ENCODE data around the gene ETHE1. TPM values are rescaled to one million over a fixed set of nuclear protein-coding genes. Genes with fewer than 3 reads are reported as not detected.

Gene ETHE1
- total and polyA plus RNA-seq, 2 of the 8 experiments (the other 6 are each of a cell fraction or from before 2014, with no cell fraction given), result 19.9 to 96.0 TPM

- TF ChIP-seq ASH2L (IDR thresholded peaks at IDR 0.05; ENCODE audit: low read length), result peak; percentile 41
- TF ChIP-seq TAF1 (IDR thresholded peaks at IDR 0.05; ENCODE audit: low read depth, low read length), result peak; percentile 74
- TF ChIP-seq CTBP2 (IDR thresholded peaks at IDR 0.05; ENCODE audit: borderline replicate concordance, insufficient read depth, insufficient read length, low read length), result no peak
- TF ChIP-seq RBBP5 (IDR thresholded peaks at IDR 0.05; ENCODE audit: borderline replicate concordance, low read depth, low read length), result no peak
- TF ChIP-seq POLR2A (IDR thresholded peaks at IDR 0.05; ENCODE audit: control extremely low read depth in 1 of 2, low read depth in 2 of 2, low read length in 2 of 2), result peak; percentile 18 to 66
- TF ChIP-seq EZH2 (IDR thresholded peaks at IDR 0.05; ENCODE audit: low read depth, low read length, severe bottlenecking), result no peak
- TF ChIP-seq SIN3A (conservative IDR thresholded peaks at IDR 0.05 in 1 of 2, IDR thresholded peaks at IDR 0.05 in 1 of 2; ENCODE audit: low read depth in 1 of 2, low read length in 2 of 2), result peak; percentile 20 to 84; a peak in 3 of 4 replicates
- TF ChIP-seq, protein P1, sequence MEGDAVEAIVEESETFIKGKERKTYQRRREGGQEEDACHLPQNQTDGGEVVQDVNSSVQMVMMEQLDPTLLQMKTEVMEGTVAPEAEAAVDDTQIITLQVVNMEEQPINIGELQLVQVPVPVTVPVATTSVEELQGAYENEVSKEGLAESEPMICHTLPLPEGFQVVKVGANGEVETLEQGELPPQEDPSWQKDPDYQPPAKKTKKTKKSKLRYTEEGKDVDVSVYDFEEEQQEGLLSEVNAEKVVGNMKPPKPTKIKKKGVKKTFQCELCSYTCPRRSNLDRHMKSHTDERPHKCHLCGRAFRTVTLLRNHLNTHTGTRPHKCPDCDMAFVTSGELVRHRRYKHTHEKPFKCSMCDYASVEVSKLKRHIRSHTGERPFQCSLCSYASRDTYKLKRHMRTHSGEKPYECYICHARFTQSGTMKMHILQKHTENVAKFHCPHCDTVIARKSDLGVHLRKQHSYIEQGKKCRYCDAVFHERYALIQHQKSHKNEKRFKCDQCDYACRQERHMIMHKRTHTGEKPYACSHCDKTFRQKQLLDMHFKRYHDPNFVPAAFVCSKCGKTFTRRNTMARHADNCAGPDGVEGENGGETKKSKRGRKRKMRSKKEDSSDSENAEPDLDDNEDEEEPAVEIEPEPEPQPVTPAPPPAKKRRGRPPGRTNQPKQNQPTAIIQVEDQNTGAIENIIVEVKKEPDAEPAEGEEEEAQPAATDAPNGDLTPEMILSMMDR (IDR thresholded peaks at IDR 0.05; ENCODE audit: control extremely low read depth in 1 of 3, insufficient read depth in 1 of 3, low read depth in 1 of 3, low read length in 3 of 3), result no peak
- peak; percentile 32 for TF ChIP-seq KDM5A (IDR thresholded peaks at IDR 0.05; ENCODE audit: low read length)
- peak; percentile 42; the same call in 1 of the 2 replicates for TF ChIP-seq PHF8 (conservative IDR thresholded peaks at IDR 0.05; ENCODE audit: low read depth, low read length)
- TF ChIP-seq POLR2AphosphoS5 (IDR thresholded peaks at IDR 0.05; ENCODE audit: low read depth, low read length), result peak; percentile 77; the same call in 1 of the 2 replicates
- TF ChIP-seq NANOG (IDR thresholded peaks at IDR 0.05; ENCODE audit: insufficient read depth, low read depth, low read length, poor library complexity, severe bottlenecking), result no peak
- TF ChIP-seq GABPA (IDR thresholded peaks at IDR 0.05; ENCODE audit: borderline replicate concordance, insufficient read depth, low read length), result no peak
- no peak for TF ChIP-seq RNF2 (IDR thresholded peaks at IDR 0.05; ENCODE audit: borderline replicate concordance, low read depth, low read length, missing control alignments, poor library complexity, severe bottlenecking)
- TF ChIP-seq RFX5 (IDR thresholded peaks at IDR 0.05; ENCODE audit: borderline replicate concordance, low read depth, low read length), result peak; percentile 92
These were observed 48.4 kb upstream of the ETHE1 start, which contains the start of the genes PINLYP and XRCC1 (continued) for GRCh38 chr19:43575156-43575950.

Measured in H1 (cell line).